K562 (cell line): ENCODE measurements around the gene VSX2.

Experiments used
- ARNT ChIP-seq, 2 experiments: fragments of 450-650 bp; IDR thresholded peaks; 2 replicates each; pipeline ENCODE4 v1.6.1; 2016; ENCODE audit warnings: mild to moderate bottlenecking in 1 of 2
- CREM ChIP-seq: IDR thresholded peaks from 2 replicates; pipeline ENCODE4 v1.6.1; 2014; ENCODE audit warnings: antibody characterized with exemption, low read depth
- FOXK1 ChIP-seq: sonication (generic); formaldehyde crosslinking; IDR thresholded peaks from 2 replicates; pipeline ENCODE4 v1.8.0; 2022; ENCODE audit warnings: missing genetic modification reagents, mild to moderate bottlenecking, borderline replicate concordance
- GTF2A2 ChIP-seq: IDR thresholded peaks from 2 replicates; pipeline ENCODE4 v1.6.1; 2016; ENCODE audit warnings: mild to moderate bottlenecking, missing genetic modification characterization, missing compliant biosample characterization
- JUNB ChIP-seq: fragments of 450-650 bp; formaldehyde crosslinking; conservative IDR thresholded peaks from 2 replicates; pipeline ENCODE4 v1.4.0; 2020; ENCODE audit warnings: mild to moderate bottlenecking
- POLR2A ChIP-seq: fragments of 450-650 bp; conservative IDR thresholded peaks from 2 replicates; pipeline ENCODE4 v1.6.1; 2016
- RBFOX2 ChIP-seq: fragments of 200-400 bp; formaldehyde crosslinking; IDR thresholded peaks from 2 replicates; pipeline ENCODE4 v1.6.1; 2017; ENCODE audit warnings: low read depth, mild to moderate bottlenecking, low read length, moderate library complexity
- SP2 ChIP-seq: IDR thresholded peaks from 2 replicates; pipeline ENCODE4 v1.6.1; 2011; ENCODE audit warnings: mild to moderate bottlenecking, low read depth, low read length, moderate library complexity; ENCODE audit not compliant: poor library complexity, severe bottlenecking; ENCODE audit errors: extremely low read depth
- TAF1 ChIP-seq: IDR thresholded peaks from 2 replicates; pipeline ENCODE4 v1.6.1; 2011; ENCODE audit warnings: mild to moderate bottlenecking, low read length, moderate library complexity; ENCODE audit not compliant: insufficient read depth, control insufficient read depth, severe bottlenecking; ENCODE audit errors: extremely low read depth
- ZNF318 ChIP-seq, 2 experiments: fragments of 450-650 bp; IDR thresholded peaks; 2 replicates each; pipeline ENCODE4 v1.6.1; 2016; ENCODE audit warnings: mild to moderate bottlenecking in 2 of 2, borderline replicate concordance in 1 of 2, low read depth in 1 of 2, moderate library complexity in 1 of 2
- TF ChIP-seq, protein P1 (sequence below), 3 experiments: IDR thresholded peaks in 2 of 3; conservative IDR thresholded peaks in 1 of 3; 2 replicates each; pipeline ENCODE4 v1.5.1; 2011 to 2012; ENCODE audit warnings: low read length in 3 of 3, mild to moderate bottlenecking in 3 of 3, control low read depth in 2 of 3, improper control_type of control experiment in 1 of 3, inconsistent platforms in 1 of 3, low read depth in 1 of 3, mixed read lengths in 1 of 3, moderate library complexity in 1 of 3; ENCODE audit not compliant: insufficient read depth in 2 of 3
- TF ChIP-seq, protein P2 (sequence below), 2 experiments: IDR thresholded peaks in 1 of 2; conservative IDR thresholded peaks in 1 of 2; 2 replicates each; pipeline ENCODE4 v1.6.1; 2016; ENCODE audit warnings: low read depth in 2 of 2, mild to moderate bottlenecking in 1 of 2, missing compliant biosample characterization in 1 of 2, missing genetic modification characterization in 1 of 2, moderate library complexity in 1 of 2
- TF ChIP-seq, protein P3 (sequence below): fragments of 250-450 bp; sonication (Bioruptor Pico); IDR thresholded peaks from 2 replicates; pipeline ENCODE4 v1.8.0; 2021; ENCODE audit warnings: borderline replicate concordance, mild to moderate bottlenecking, moderate library complexity; ENCODE audit not compliant: poor library complexity, severe bottlenecking

GRCh38 chr14:74263181-74263580, 23.9 kb downstream of the VSX2 start:
- TF ChIP-seq CREM: no peak
- TF ChIP-seq FOXK1 (CRISPR knock-in tag): no peak
- TF ChIP-seq, protein P1, sequence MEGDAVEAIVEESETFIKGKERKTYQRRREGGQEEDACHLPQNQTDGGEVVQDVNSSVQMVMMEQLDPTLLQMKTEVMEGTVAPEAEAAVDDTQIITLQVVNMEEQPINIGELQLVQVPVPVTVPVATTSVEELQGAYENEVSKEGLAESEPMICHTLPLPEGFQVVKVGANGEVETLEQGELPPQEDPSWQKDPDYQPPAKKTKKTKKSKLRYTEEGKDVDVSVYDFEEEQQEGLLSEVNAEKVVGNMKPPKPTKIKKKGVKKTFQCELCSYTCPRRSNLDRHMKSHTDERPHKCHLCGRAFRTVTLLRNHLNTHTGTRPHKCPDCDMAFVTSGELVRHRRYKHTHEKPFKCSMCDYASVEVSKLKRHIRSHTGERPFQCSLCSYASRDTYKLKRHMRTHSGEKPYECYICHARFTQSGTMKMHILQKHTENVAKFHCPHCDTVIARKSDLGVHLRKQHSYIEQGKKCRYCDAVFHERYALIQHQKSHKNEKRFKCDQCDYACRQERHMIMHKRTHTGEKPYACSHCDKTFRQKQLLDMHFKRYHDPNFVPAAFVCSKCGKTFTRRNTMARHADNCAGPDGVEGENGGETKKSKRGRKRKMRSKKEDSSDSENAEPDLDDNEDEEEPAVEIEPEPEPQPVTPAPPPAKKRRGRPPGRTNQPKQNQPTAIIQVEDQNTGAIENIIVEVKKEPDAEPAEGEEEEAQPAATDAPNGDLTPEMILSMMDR (IDR thresholded peaks at IDR 0.05 in 2 of 3, conservative IDR thresholded peaks at IDR 0.05 in 1 of 3; ENCODE audit: insufficient read depth in 2 of 3, low read depth in 1 of 3, low read length in 3 of 3): no peak
- TF ChIP-seq TAF1: no peak
- no peak for TF ChIP-seq JUNB
- TF ChIP-seq SP2: no peak
- no peak for TF ChIP-seq POLR2A
- TF ChIP-seq, protein P2, sequence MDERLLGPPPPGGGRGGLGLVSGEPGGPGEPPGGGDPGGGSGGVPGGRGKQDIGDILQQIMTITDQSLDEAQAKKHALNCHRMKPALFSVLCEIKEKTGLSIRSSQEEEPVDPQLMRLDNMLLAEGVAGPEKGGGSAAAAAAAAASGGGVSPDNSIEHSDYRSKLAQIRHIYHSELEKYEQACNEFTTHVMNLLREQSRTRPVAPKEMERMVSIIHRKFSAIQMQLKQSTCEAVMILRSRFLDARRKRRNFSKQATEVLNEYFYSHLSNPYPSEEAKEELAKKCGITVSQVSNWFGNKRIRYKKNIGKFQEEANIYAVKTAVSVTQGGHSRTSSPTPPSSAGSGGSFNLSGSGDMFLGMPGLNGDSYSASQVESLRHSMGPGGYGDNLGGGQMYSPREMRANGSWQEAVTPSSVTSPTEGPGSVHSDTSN (CRISPR knock-in tag; IDR thresholded peaks at IDR 0.05; ENCODE audit: low read depth): no peak
- TF ChIP-seq, protein P2 (tag; conservative IDR thresholded peaks at IDR 0.05; ENCODE audit: low read depth): no peak
- no peak for TF ChIP-seq ARNT (IDR thresholded peaks at IDR 0.05)
- TF ChIP-seq RBFOX2: no peak
- no peak for TF ChIP-seq GTF2A2
- TF ChIP-seq ZNF318 (IDR thresholded peaks at IDR 0.05; ENCODE audit: borderline replicate concordance in 1 of 2, low read depth in 1 of 2): no peak
- TF ChIP-seq, protein P3, sequence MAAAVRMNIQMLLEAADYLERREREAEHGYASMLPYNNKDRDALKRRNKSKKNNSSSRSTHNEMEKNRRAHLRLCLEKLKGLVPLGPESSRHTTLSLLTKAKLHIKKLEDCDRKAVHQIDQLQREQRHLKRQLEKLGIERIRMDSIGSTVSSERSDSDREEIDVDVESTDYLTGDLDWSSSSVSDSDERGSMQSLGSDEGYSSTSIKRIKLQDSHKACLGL (CRISPR knock-in tag): no peak
